NCI-H510A treated with DMSO at 0.1 percent for 48 hours (cell line): ENCODE results near the gene NDUFAF8.
A peak's percentile ranks its signal among the peaks of the same experiment; 100 is the strongest.
"Not testable (repeated sequence)": the region's sequence is repeated elsewhere in the genome, so short reads cannot be mapped to it uniquely, and the experiment has no call there.

Experiments used
- DNase-seq: peaks from one replicate; lab custom pipeline; 2025; lab: John Stamatoyannopoulos, UW

Gene NDUFAF8

GRCh38 chr17:81223762-81224130, 15.4 kb upstream of the NDUFAF8 start:
- DNase-seq: no peak

GRCh38 chr17:81227630-81228029, 11.5 kb upstream of the NDUFAF8 start:
- not testable (repeated sequence) for DNase-seq

GRCh38 chr17:81228420-81228819, 10.7 kb upstream of the NDUFAF8 start:
- no peak for DNase-seq

GRCh38 chr17:81228834-81229665, 10.1 kb upstream of the NDUFAF8 start:
- no peak for DNase-seq

GRCh38 chr17:81229666-81229920, 9.5 kb upstream of the NDUFAF8 start:
- no peak for DNase-seq

- no peak for DNase-seq
Measured at GRCh38 chr17:81230043-81230820, 8.9 kb upstream of the NDUFAF8 start.

- no peak for DNase-seq
Measured at GRCh38 chr17:81231121-81231645, 7.9 kb upstream of the NDUFAF8 start.

- no peak for DNase-seq
Measured at GRCh38 chr17:81231766-81232581, 7.1 kb upstream of the NDUFAF8 start.

- no peak for DNase-seq
Measured at GRCh38 chr17:81232616-81233241, 6.4 kb upstream of the NDUFAF8 start.

GRCh38 chr17:81233316-81233715, 5.8 kb upstream of the NDUFAF8 start:
- DNase-seq: no peak

GRCh38 chr17:81233811-81234505, 5.2 kb upstream of the NDUFAF8 start:
- no peak for DNase-seq

GRCh38 chr17:81234506-81234855, 4.6 kb upstream of the NDUFAF8 start:
- DNase-seq: no peak

GRCh38 chr17:81234940-81235821, 3.9 kb upstream of the NDUFAF8 start:
- DNase-seq: no peak

GRCh38 chr17:81235822-81236740, 3.0 kb upstream of the NDUFAF8 start:
- no peak for DNase-seq

- DNase-seq: no peak
Measured at GRCh38 chr17:81236784-81237183, 2.3 kb upstream of the NDUFAF8 start.

- peak; percentile 24 for DNase-seq
Measured at GRCh38 chr17:81237591-81238489, 1.3 kb upstream of the NDUFAF8 start.

- DNase-seq: no peak
Measured at GRCh38 chr17:81238490-81238814, 666 bp upstream of the NDUFAF8 start.
